Stimulated activated CD4-positive, alpha-beta T cell treated with anti-CD3 and anti-CD28 coated beads, TNF-alpha, amount 100 ng/mL, for 4 hours (primary cell): ENCODE results near the gene NOC2L.
"Not testable (repeated sequence)": the region's sequence is repeated elsewhere in the genome, so short reads cannot be mapped to it uniquely, and the experiment has no call there.

Experiments
- DNase-seq, 3 experiments: peaks; one replicate each; pipeline ENCODE4 v3.0.0-alpha.2; 2020; ENCODE audit warnings: low read depth in 3 of 3

The NOC2L gene

GRCh38 chr1:904310-904950 lies 54.6 kb downstream of the NOC2L start:
- peak; percentile 73 to 80 (median 78) for DNase-seq

GRCh38 chr1:903721-904271 lies 55.3 kb downstream of the NOC2L start:
- DNase-seq = no peak

- DNase-seq = no peak
Measured at GRCh38 chr1:903305-903704, 55.8 kb downstream of the NOC2L start.

- no peak for DNase-seq
Measured at GRCh38 chr1:902802-903201, 56.3 kb downstream of the NOC2L start.

- no peak for DNase-seq
Measured at GRCh38 chr1:901108-901859, 57.8 kb downstream of the NOC2L start.

GRCh38 chr1:899636-900317 lies 59.3 kb downstream of the NOC2L start:
- DNase-seq = no peak

GRCh38 chr1:897951-898350 lies 61.1 kb downstream of the NOC2L start:
- not testable (repeated sequence) for DNase-seq

- DNase-seq = no peak
Measured at GRCh38 chr1:897226-897625, 61.8 kb downstream of the NOC2L start.
